Right lung (tissue), 10 donors: ENCODE data around the gene OGFR. TPM values are rescaled to one million over a fixed set of nuclear protein-coding genes. Genes with fewer than 3 reads are reported as not detected.
A peak's percentile ranks its signal among the peaks of the same experiment; 100 is the strongest.

ENCODE experiments used
- DNase-seq, 2 donors: peaks; one replicate each; pipeline ENCODE4 v3.0.0-alpha.2; 2013
- long read RNA-seq, 8 donors: transcript quantifications; one replicate each; lab custom pipeline, GENCODE V29; 2026
- polyA plus RNA-seq, 5 donors: library from polyadenylated mRNA; unstranded; fragments of 120-200 nt; gene quantifications; one replicate each; pipeline versions ENCODE4 v1.2.1 to v1.2.3, GENCODE V29; 2013; ENCODE audit warnings: inconsistent platforms in 1 of 5, low replicate concordance in 1 of 5; ENCODE audit not compliant: insufficient read length in 5 of 5, insufficient read depth in 1 of 5

Gene OGFR
- 10 to 100 TPM; 19.3 to 38.0 (median 27.3) TPM for polyA plus RNA-seq
- long read RNA-seq, donor 1, partial matches to known transcripts: 0 of 8 reads
- long read RNA-seq, donor 1, other reads (novel, unspliced or antisense): 6 of 8 reads
- long read RNA-seq, donor 2, partial matches to known transcripts: 0 of 4 reads
- long read RNA-seq, donor 2, other reads (novel, unspliced or antisense): 0 of 4 reads
- long read RNA-seq, donor 3, partial matches to known transcripts: 0 of 4 reads
- long read RNA-seq, donor 3, other reads (novel, unspliced or antisense): 0 of 4 reads
- long read RNA-seq, donor 4, transcript OGFR-201 (7 exons, 2,410 nt): major isoform, 7 of 7 reads
- long read RNA-seq, donor 4, partial matches to known transcripts: 0 of 7 reads
- long read RNA-seq, donor 4, other reads (novel, unspliced or antisense): 0 of 7 reads
- long read RNA-seq, donor 5, full-length matches to known transcripts: 15 of 15 reads
- long read RNA-seq, donor 5, partial matches to known transcripts: 0 of 15 reads
- long read RNA-seq, donor 5, other reads (novel, unspliced or antisense): 0 of 15 reads
- long read RNA-seq, donor 6, full-length matches to known transcripts: 9 of 14 reads
- long read RNA-seq, donor 6, partial matches to known transcripts: 5 of 14 reads
- long read RNA-seq, donor 6, other reads (novel, unspliced or antisense): 0 of 14 reads
- long read RNA-seq, donor 7: 0 reads
- long read RNA-seq, donor 8: 0 reads

- peak; percentile 60 to 72 for DNase-seq
These were observed at the start of gene OGFR for GRCh38 chr20:62804627-62805154. Gene OGFR (plus strand): TSS chr20:62804835. CDS start chr20:62804860, 25 bp downstream.

GRCh38 chr20:62754991-62755356 is 49.7 kb upstream of the OGFR start:
- no peak for DNase-seq

- no peak for DNase-seq
These were observed 48.6 kb upstream of the OGFR start for GRCh38 chr20:62755817-62756724.

- no peak for DNase-seq
These were observed 46.3 kb upstream of the OGFR start for GRCh38 chr20:62758226-62758912.

GRCh38 chr20:62759981-62760431 is 44.6 kb upstream of the OGFR start:
- no peak for DNase-seq

- no peak for DNase-seq
These were observed 44.2 kb upstream of the OGFR start for GRCh38 chr20:62760471-62760855.

GRCh38 chr20:62760856-62761758 is 43.5 kb upstream of the OGFR start:
- no peak for DNase-seq

GRCh38 chr20:62761759-62762131 is 42.9 kb upstream of the OGFR start:
- no peak for DNase-seq

GRCh38 chr20:62762376-62762775 is 42.3 kb upstream of the OGFR start:
- DNase-seq: no peak

- DNase-seq: no peak
These were observed 41.8 kb upstream of the OGFR start for GRCh38 chr20:62762801-62763368.

GRCh38 chr20:62763404-62763803 is 41.2 kb upstream of the OGFR start:
- DNase-seq: no peak

- no peak for DNase-seq
These were observed 40.3 kb upstream of the OGFR start for GRCh38 chr20:62764156-62764935.

- no peak for DNase-seq
These were observed 39.6 kb upstream of the OGFR start for GRCh38 chr20:62765021-62765420.

- DNase-seq: no peak
These were observed 39.1 kb upstream of the OGFR start for GRCh38 chr20:62765432-62766070.

- no peak for DNase-seq
These were observed 38.6 kb upstream of the OGFR start for GRCh38 chr20:62766071-62766450.

- DNase-seq: peak; percentile 51
These were observed 37.9 kb upstream of the OGFR start for GRCh38 chr20:62766716-62767115.

- no peak for DNase-seq
These were observed 36.4 kb upstream of the OGFR start for GRCh38 chr20:62768234-62768546.

- peak; percentile 73 to 74 for DNase-seq
These were observed 35.9 kb upstream of the OGFR start for GRCh38 chr20:62768551-62769287.
